Activated CD4-positive, alpha-beta memory T cell treated with anti-CD3 and anti-CD28 coated beads, Interleukin-2, amount 10 ng/mL, durations not matched to agents 7 days and 5 days (primary cell): Measurements from ENCODE around the gene P2RX5. TPM values are rescaled to one million over a fixed set of nuclear protein-coding genes. Genes with fewer than 3 reads are reported as not detected.

Experiments
- CTCF ChIA-PET: fragments of 350-600 bp; sonication (Branson Sonifier 250); formaldehyde crosslinking; loops from one replicate; lab custom pipeline; 2021; ENCODE audit warnings: antibody characterized with exemption, inconsistent platforms; lab: Charles Lee
- POLR2A ChIA-PET: fragments of 350-600 bp; sonication (Branson Sonifier 250); formaldehyde crosslinking; loops from one replicate; lab custom pipeline; 2021; ENCODE audit warnings: antibody characterized with exemption; lab: Charles Lee
- DNase-seq: peaks from one replicate; pipeline ENCODE4 v3.0.0-alpha.2; 2020
- H3K27ac Mint-ChIP-seq: one replicate; pipeline ENCODE4 v1.8.0; 2021; ENCODE audit warnings: mild to moderate bottlenecking, mixed read lengths
- H3K27me3 Mint-ChIP-seq: one replicate; pipeline ENCODE4 v1.8.0; 2021; ENCODE audit warnings: mixed read lengths
- H3K36me3 Mint-ChIP-seq: one replicate; pipeline ENCODE4 v1.8.0; 2021; ENCODE audit warnings: low read depth, mixed read lengths
- H3K4me1 Mint-ChIP-seq: one replicate; pipeline ENCODE4 v1.8.0; 2021; ENCODE audit warnings: mixed read lengths
- H3K4me3 Mint-ChIP-seq: one replicate; pipeline ENCODE4 v1.8.0; 2021; ENCODE audit warnings: mild to moderate bottlenecking, mixed read lengths
- H3K9me3 Mint-ChIP-seq: one replicate; pipeline ENCODE4 v1.8.0; 2021; ENCODE audit warnings: mixed read lengths
- total RNA-seq, 2 experiments: library from RNA; stranded (reverse); gene quantifications; one replicate each; pipeline ENCODE4 v1.2.3, GENCODE V29; 2021

Gene P2RX5
- total RNA-seq, 2 experiments from 2014 or later, result 30.8 to 31.1 TPM

GRCh38 chr17:3643889-3644349, 52.0 kb downstream of the P2RX5 start:
- no peak for DNase-seq
- Mint-ChIP-seq H3K27me3 (no peaks in the 10 kb centered on the region), H3K4me1 (peaks cover 54% of the 10 kb centered on the region), H3K4me3 (no peak overlapping the region), H3K9me3 (no peaks in the 10 kb centered on the region), H3K27ac (peak overlapping the region; percentile 66), H3K36me3 (peaks cover 39% of the 10 kb centered on the region)
- ChIA-PET POLR2A (interaction anchor here (2.0 kb wide), 1 partner anchor 15 kb away, joined by 4 read pairs; no protein-coding TSS in a partner anchor), CTCF (interaction anchor here (1.2 kb wide), 1 partner anchor 41 kb away, joined by 4 read pairs; no protein-coding TSS in a partner anchor)

- peak overlapping the region; percentile 59 for H3K27ac Mint-ChIP-seq
- ChIA-PET POLR2A (no interaction called here), CTCF (no interaction called here)
- DNase-seq, result no peak
- no peak overlapping the region for H3K4me3 Mint-ChIP-seq
- H3K27me3 Mint-ChIP-seq, result no peaks in the 10 kb centered on the region
- peaks cover 68% of the 10 kb centered on the region for H3K4me1 Mint-ChIP-seq
- peaks cover 37% of the 10 kb centered on the region for H3K36me3 Mint-ChIP-seq
- no peaks in the 10 kb centered on the region for H3K9me3 Mint-ChIP-seq
These were observed 54.1 kb downstream of the P2RX5 start for GRCh38 chr17:3641717-3642486.

GRCh38 chr17:3641014-3641413, 54.9 kb downstream of the P2RX5 start:
- peak overlapping the region; percentile 95 for H3K27ac Mint-ChIP-seq
- POLR2A ChIA-PET, result no interaction called here

GRCh38 chr17:3639981-3640596, 55.9 kb downstream of the P2RX5 start:
- Mint-ChIP-seq H3K36me3 (peaks cover 34% of the 10 kb centered on the region), H3K27me3 (no peaks in the 10 kb centered on the region), H3K27ac (peak overlapping the region; percentile 95), H3K9me3 (no peaks in the 10 kb centered on the region), H3K4me3 (peak overlapping the region; percentile 56), H3K4me1 (peaks cover 68% of the 10 kb centered on the region)
- ChIA-PET POLR2A (no interaction called here), CTCF (interaction anchor here (1.3 kb wide), 2 partner anchors 9 to 37 kb away, joined by 4 to 7 read pairs; no protein-coding TSS in a partner anchor)
- peak; percentile 50 for DNase-seq

More at GRCh38 chr17:3641014-3641413, 54.9 kb downstream of the P2RX5 start:
- CTCF ChIA-PET, result interaction anchor here (0.6 to 1.3 kb wide), 3 partner anchors 8 to 38 kb away, joined by 3 to 7 read pairs (median 4); no protein-coding TSS in a partner anchor
- H3K4me3 Mint-ChIP-seq, result no peak overlapping the region
- peaks cover 37% of the 10 kb centered on the region for H3K36me3 Mint-ChIP-seq
- H3K9me3 Mint-ChIP-seq, result no peaks in the 10 kb centered on the region
- peaks cover 68% of the 10 kb centered on the region for H3K4me1 Mint-ChIP-seq
- no peaks in the 10 kb centered on the region for H3K27me3 Mint-ChIP-seq
- DNase-seq, result no peak

GRCh38 chr17:3636908-3637373, 59.0 kb downstream of the P2RX5 start:
- H3K4me3 Mint-ChIP-seq, result peak overlapping the region; percentile 96
- H3K9me3 Mint-ChIP-seq, result no peaks in the 10 kb centered on the region
- peaks cover 55% of the 10 kb centered on the region for H3K4me1 Mint-ChIP-seq
- DNase-seq, result no peak
- peak overlapping the region; percentile 70 for H3K27ac Mint-ChIP-seq
- H3K36me3 Mint-ChIP-seq, result peaks cover 28% of the 10 kb centered on the region
- ChIA-PET CTCF (interaction anchor here (1.1 to 4.1 kb wide), 10 partner anchors 9 to 588 kb away, joined by 5 to 25 read pairs (median 8); partner anchors contain the start of genes HASPIN and NCBP3), POLR2A (interaction anchor here (1.6 to 2.3 kb wide), 5 partner anchors 10 to 823 kb away, joined by 3 to 16 read pairs (median 5); partner anchors contain the start of genes EMC6 and TAX1BP3)
- H3K27me3 Mint-ChIP-seq, result no peaks in the 10 kb centered on the region

- Mint-ChIP-seq H3K36me3 (peaks cover 23% of the 10 kb centered on the region), H3K27me3 (no peaks in the 10 kb centered on the region), H3K27ac (peak within 1 kb of the TSS; percentile 98), H3K4me3 (peak within 1 kb of the TSS; percentile 96), H3K4me1 (peaks cover 49% of the 10 kb centered on the region), H3K9me3 (no peaks in the 10 kb centered on the region)
- peak; percentile 96 for DNase-seq
- ChIA-PET POLR2A (interaction anchor here (0.7 to 2.3 kb wide), 10 partner anchors 9 to 822 kb away, joined by 3 to 16 read pairs (median 3); partner anchors contain the start of genes ATP2A3, EMC6 and TAX1BP3), CTCF (interaction anchor here (0.7 to 4.1 kb wide), 15 partner anchors 9 to 588 kb away, joined by 3 to 25 read pairs (median 7); partner anchors contain the start of genes HASPIN, NCBP3 and P2RX5)
These were observed 59.6 kb downstream of the P2RX5 start, which contains the start of the genes CTNS and SHPK for GRCh38 chr17:3636154-3636907. Gene CTNS (plus strand): TSS chr17:3636760. CDS start chr17:3640207, 3,447 bp downstream. Gene SHPK (minus strand): TSS chr17:3636250. CDS start chr17:3636219, 31 bp downstream.

- POLR2A ChIA-PET, result interaction anchor here (0.7 to 2.3 kb wide), 9 partner anchors 8 to 822 kb away, joined by 3 to 16 read pairs (median 3); partner anchors contain the start of genes ATP2A3, EMC6 and TAX1BP3
- H3K27me3 Mint-ChIP-seq, result no peaks in the 10 kb centered on the region
- no peaks in the 10 kb centered on the region for H3K9me3 Mint-ChIP-seq
- H3K27ac Mint-ChIP-seq, result no peak overlapping the region
- no peak for DNase-seq
- peaks cover 23% of the 10 kb centered on the region for H3K36me3 Mint-ChIP-seq
- H3K4me1 Mint-ChIP-seq, result peaks cover 45% of the 10 kb centered on the region
- CTCF ChIA-PET, result interaction anchor here (0.9 to 4.1 kb wide), 13 partner anchors 9 to 587 kb away, joined by 3 to 25 read pairs (median 8); partner anchors contain the start of genes HASPIN, NCBP3 and P2RX5
- peak overlapping the region; percentile 96 for H3K4me3 Mint-ChIP-seq
These were observed 60.3 kb downstream of the P2RX5 start for GRCh38 chr17:3635474-3636153.

GRCh38 chr17:3632287-3632686, 63.7 kb downstream of the P2RX5 start:
- no peaks in the 10 kb centered on the region for H3K27me3 Mint-ChIP-seq
- no peak overlapping the region for H3K27ac Mint-ChIP-seq
- H3K4me1 Mint-ChIP-seq, result peaks cover 18% of the 10 kb centered on the region
- H3K36me3 Mint-ChIP-seq, result peaks cover 20% of the 10 kb centered on the region
- no peak overlapping the region for H3K4me3 Mint-ChIP-seq
- POLR2A ChIA-PET, result no interaction called here
- CTCF ChIA-PET, result interaction anchor here (0.7 kb wide), 1 partner anchor 95 kb away, joined by 3 read pairs; no protein-coding TSS in a partner anchor
- no peak for DNase-seq
- H3K9me3 Mint-ChIP-seq, result no peaks in the 10 kb centered on the region

GRCh38 chr17:3630781-3631180, 65.2 kb downstream of the P2RX5 start:
- ChIA-PET POLR2A (no interaction called here), CTCF (interaction anchor here (0.9 to 1.0 kb wide), 2 partner anchors 28 to 29 kb away, joined by 3 read pairs; no protein-coding TSS in a partner anchor)
- no peak for DNase-seq
- H3K4me3 Mint-ChIP-seq, result no peak overlapping the region
- peaks cover 22% of the 10 kb centered on the region for H3K36me3 Mint-ChIP-seq
- no peaks in the 10 kb centered on the region for H3K27me3 Mint-ChIP-seq
- peaks cover 14% of the 10 kb centered on the region for H3K4me1 Mint-ChIP-seq
- H3K9me3 Mint-ChIP-seq, result no peaks in the 10 kb centered on the region
- H3K27ac Mint-ChIP-seq, result no peak overlapping the region

- no peak overlapping the region for H3K27ac Mint-ChIP-seq
These were observed 68.2 kb downstream of the P2RX5 start for GRCh38 chr17:3627769-3628167.

More at GRCh38 chr17:3627769-3628167, 68.2 kb downstream of the P2RX5 start:
- Mint-ChIP-seq H3K27me3 (no peaks in the 10 kb centered on the region), H3K36me3 (peaks cover 30% of the 10 kb centered on the region), H3K4me1 (peaks cover 2% of the 10 kb centered on the region), H3K4me3 (no peak overlapping the region), H3K9me3 (no peaks in the 10 kb centered on the region)
- CTCF ChIA-PET, result interaction anchor here (1.2 kb wide), 1 partner anchor 25 kb away, joined by 3 read pairs; no protein-coding TSS in a partner anchor
- POLR2A ChIA-PET, result interaction anchor here (2.0 kb wide), 1 partner anchor 8 kb away, joined by 5 read pairs; the partner anchor contains the start of genes CTNS and SHPK
- DNase-seq, result no peak
